HEK293T (cell line): Measurements from ENCODE around the gene PRR15.

ENCODE experiments used
- ARNT ChIP-seq: fragments of 450-650 bp; IDR thresholded peaks from 2 replicates; pipeline ENCODE4 v1.6.1; 2017; ENCODE audit warnings: mild to moderate bottlenecking
- BHLHE40 ChIP-seq: fragments of 450-650 bp; IDR thresholded peaks from 2 replicates; pipeline ENCODE4 v1.6.1; 2016; ENCODE audit warnings: mild to moderate bottlenecking, moderate library complexity, borderline replicate concordance
- ELF4 ChIP-seq: fragments of 450-650 bp; IDR thresholded peaks from 2 replicates; pipeline ENCODE4 v1.6.1; 2017; ENCODE audit warnings: antibody characterized with exemption
- FOXA1 ChIP-seq: fragments of 450-650 bp; IDR thresholded peaks from 2 replicates; pipeline ENCODE4 v1.6.1; 2016; ENCODE audit warnings: mild to moderate bottlenecking
- FOXM1 ChIP-seq: fragments of 450-650 bp; IDR thresholded peaks from 2 replicates; pipeline ENCODE4 v1.6.1; 2017; ENCODE audit warnings: mild to moderate bottlenecking, borderline replicate concordance
- LEF1 ChIP-seq: fragments of 450-650 bp; IDR thresholded peaks from 2 replicates; pipeline ENCODE4 v1.6.1; 2017; ENCODE audit warnings: mild to moderate bottlenecking, borderline replicate concordance
- NFRKB ChIP-seq: fragments of 450-650 bp; IDR thresholded peaks from 2 replicates; pipeline ENCODE4 v1.6.1; 2016; ENCODE audit warnings: mild to moderate bottlenecking, moderate library complexity
- PKNOX1 ChIP-seq: fragments of 450-650 bp; IDR thresholded peaks from 2 replicates; pipeline ENCODE4 v1.6.1; 2016
- SP1 ChIP-seq: fragments of 450-650 bp; IDR thresholded peaks from 2 replicates; pipeline ENCODE4 v1.6.1; 2017
- SUZ12 ChIP-seq: fragments of 450-650 bp; IDR thresholded peaks from 2 replicates; pipeline ENCODE4 v1.6.1; 2016; ENCODE audit warnings: mild to moderate bottlenecking
- TARDBP ChIP-seq: fragments of 450-650 bp; IDR thresholded peaks from 2 replicates; pipeline ENCODE4 v1.6.1; 2016
- ZNF384 ChIP-seq: fragments of 450-650 bp; IDR thresholded peaks from 2 replicates; pipeline ENCODE4 v1.6.1; 2016

- TF ChIP-seq FOXA1 (no peak), FOXM1 (no peak), ELF4 (no peak), TARDBP (no peak), NFRKB (no peak), SUZ12 (no peak), ZNF384 (no peak), BHLHE40 (no peak), PKNOX1 (no peak), LEF1 (no peak), SP1 (no peak), ARNT (no peak)
These were observed 49.0 kb downstream of the PRR15 start for GRCh38 chr7:29612596-29612995.
